Heart left ventricle (tissue), 16 donors: ENCODE data around the gene PDK2. TPM values are rescaled to one million over a fixed set of nuclear protein-coding genes. Genes with fewer than 3 reads are reported as not detected.

Experiments
- ATAC-seq, 4 donors: fragments of 200-7000 bp; cut with Tn5 transposase; one replicate each; pipeline ENCODE4 v1.9.1; 2020 to 2022; ENCODE audit warnings: moderate library complexity in 4 of 4, mild to moderate bottlenecking in 3 of 4, moderate number of reproducible peaks in 1 of 4
- DNase-seq, 5 donors: peaks; one replicate each; pipeline ENCODE4 v3.0.0-alpha.2; 2020
- H3K27ac ChIP-seq, 12 donors: fragments of 200-600 bp; sonication (generic) in 4 of 12; one replicate each; pipeline versions ENCODE4 v1.5.0 to v1.8.0; 2016 to 2022; ENCODE audit warnings: mild to moderate bottlenecking in 2 of 12
- H3K27me3 ChIP-seq, 9 donors: fragments of 200-600 bp; sonication (generic) in 2 of 9; one replicate each; pipeline versions ENCODE4 v1.5.1 to v1.8.0; 2016 to 2022; ENCODE audit warnings: mild to moderate bottlenecking in 3 of 9
- H3K36me3 ChIP-seq, 9 donors: fragments of 200-600 bp; sonication (generic) in 2 of 9; one replicate each; pipeline versions ENCODE4 v1.5.0 to v1.8.0; 2018 to 2022; ENCODE audit warnings: mild to moderate bottlenecking in 2 of 9
- H3K4me1 ChIP-seq, 12 donors: fragments of 200-600 bp; sonication (generic) in 4 of 12; one replicate each; pipeline versions ENCODE4 v1.5.0 to v1.8.0; 2016 to 2022; ENCODE audit warnings: mild to moderate bottlenecking in 3 of 12
- H3K4me3 ChIP-seq, 12 donors: fragments of 200-600 bp; sonication (generic) in 4 of 12; one replicate each; pipeline versions ENCODE4 v1.5.0 to v1.8.0; 2017 to 2022; ENCODE audit warnings: mild to moderate bottlenecking in 9 of 12, moderate library complexity in 4 of 12
- H3K9me3 ChIP-seq, 12 donors: fragments of 200-600 bp; sonication (generic) in 4 of 12; one replicate each; pipeline versions ENCODE4 v1.5.0 to v1.8.0; 2016 to 2022; ENCODE audit warnings: mild to moderate bottlenecking in 1 of 12
- CTCF ChIP-seq, 12 donors: fragments of 200-600 bp; sonication (generic) in 4 of 12; IDR thresholded peaks; one replicate each; pipeline versions ENCODE4 v1.5.0 to v1.8.0; 2018 to 2022; ENCODE audit warnings: antibody characterized with exemption in 12 of 12, mild to moderate bottlenecking in 5 of 12
- POLR2A ChIP-seq, 2 donors: fragments of 450-650 bp; IDR thresholded peaks; one replicate each; pipeline ENCODE4 v1.6.1; 2017; ENCODE audit warnings: antibody characterized with exemption in 2 of 2, mild to moderate bottlenecking in 2 of 2, moderate library complexity in 2 of 2
- WGBS, 4 donors: extraction: QIAGEN DNeasy Blood & Tissue Kit in 2 of 4; methylation state at CpG; one replicate each; pipeline versions ENCODE4 v1.1.5 to v1.1.7; 2013 to 2018; 5-methylcytosine and 5-hydroxymethylcytosine counted together
- intact Hi-C, 10 donors: fragments of 100-400 bp; cut with DNase I; formaldehyde crosslinking; loops; one replicate each; pipeline versions ENCODE4 v1.11.1 to v1.14.2; 2022
- polyA plus RNA-seq, 2 donors: library from polyadenylated mRNA; stranded (reverse); fragments of 200-250 nt; gene quantifications; one replicate each; pipeline ENCODE4 v1.2.3, GENCODE V29; 2013
- total RNA-seq, 9 donors: library from RNA; depleted of rRNA in 2 of 9; stranded (reverse); fragments of >200 nt in 2 of 9; fragmentation: NEBNext Ultra II Directional in 3 of 9; extraction: Animal tissue kit (Norgen Biotek cat#: 25700) in 3 of 9; gene quantifications; one replicate each; pipeline versions ENCODE4 v1.1.0 to v1.2.4, GENCODE V29; 2016 to 2023
- donor health status: ischemic (EF 13 %, LVEDD 7.1; RV severe dilation, severe dysfunction).
- donor health status: healthy with polysubstance abuse.
- donor health status: DM: no; HTN: yes; CAD: no.
- donor health status: DM: no; HTN: no; CAD: no.
- donor health status: ischemic (EF 25% LVEDD 6.9; RV normal size, moderate dysfunction).
- donor health status: ischemic (EF 25% LVEDD 5.7; RV mildly dilated, moderate dysfunction).
- donor health status: healthy.
- donor health status: DM: yes; HTN: yes; CAD: no.
- donor health status: ischemic (EF 35%, LVEDD 5.7; RV mildly dilated, moderate dysfunction).
- donor health status: nonischemic (EF 11% LVEDD 7.7; RV severe dilation, severe dysfunction).
- donor health status: DM: yes; HTN: yes; CAD: no.
- donor health status: PGD.
- donor health status: ischemic (EF 29% LVEDD 5.4; RV normal size, mild dysfunction).
- donor health status: nonischemic (EF 23%, LVEDD 6.1; RV moderate dilation, normal function).

The PDK2 gene
- total and polyA plus RNA-seq, 11 donors, result 125 to 490 (median 187) TPM

DNA sequence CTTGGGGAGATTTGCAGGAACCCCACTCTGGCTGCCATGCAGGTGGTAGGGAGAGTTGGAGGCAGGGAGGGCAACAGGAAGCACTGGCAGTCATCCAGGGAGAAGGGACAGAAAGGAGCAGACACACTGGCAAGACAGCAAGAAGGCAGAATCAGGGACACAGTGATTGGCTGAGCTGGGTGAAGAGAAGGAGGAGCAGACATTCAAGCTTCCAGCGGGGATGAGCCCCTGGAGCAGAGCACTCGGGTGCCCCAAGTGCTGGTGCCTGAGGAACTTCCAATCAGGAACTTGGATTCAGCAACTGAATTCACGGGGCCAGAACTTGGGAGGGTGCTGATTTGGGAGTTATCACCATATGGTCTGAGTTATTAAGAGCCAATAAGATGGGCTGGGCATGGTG, 45.5 kb upstream of the PDK2 start:
- DNase-seq, result no peak
- Histone ChIP-seq H3K36me3 (no peaks in the 10 kb centered on the region), H3K9me3 (no peaks in the 10 kb centered on the region), H3K27me3 (no peaks in the 10 kb centered on the region), H3K4me1 (peaks cover 0 to 43% (median 18%) of the 10 kb centered on the region in 12 donors), H3K27ac (no peak overlapping the region), H3K4me3 (no peak overlapping the region)
- ATAC-seq, result no peak
- 57 to 87% (median 71%) methylated on average over 3 of the region's 3 CpGs for WGBS, 4 donors
- no peak for TF ChIP-seq CTCF (IDR thresholded peaks at IDR 0.05)
- intact Hi-C loops, result no loop called here

DNA sequence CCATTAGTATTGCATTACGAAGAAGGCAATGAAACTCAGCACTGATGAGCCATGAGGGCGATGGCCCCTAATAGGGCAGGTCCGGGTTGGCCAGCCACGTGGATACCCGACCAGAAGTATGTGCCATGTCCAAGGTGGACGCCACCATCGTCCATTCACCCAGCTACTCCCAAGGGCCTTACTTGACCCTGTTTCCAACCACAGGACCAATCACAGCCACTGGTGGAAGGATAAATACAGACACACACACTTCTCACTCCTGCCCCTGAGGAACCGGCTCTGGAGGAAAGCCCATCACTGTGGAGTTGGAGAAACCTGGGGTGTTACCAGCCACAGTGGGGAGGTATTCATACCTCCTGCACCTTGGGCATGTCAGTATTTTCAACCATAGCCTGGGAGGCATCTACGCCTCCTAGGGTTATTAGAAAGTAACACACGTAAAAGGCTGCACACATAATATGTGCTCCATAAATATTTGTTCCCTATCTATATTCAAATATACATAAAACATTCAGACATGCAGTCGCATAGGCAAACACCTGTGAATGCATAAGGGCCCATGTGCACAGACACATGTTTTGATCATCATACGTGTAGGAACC, 44.6 kb upstream of the PDK2 start:
- Histone ChIP-seq H3K27me3 (peaks cover 0 to 6% (median 0%) of the 10 kb centered on the region in 9 donors), H3K27ac (no peak overlapping the region), H3K9me3 (no peaks in the 10 kb centered on the region), H3K4me1 (peaks cover 0 to 43% (median 21%) of the 10 kb centered on the region in 12 donors), H3K36me3 (no peaks in the 10 kb centered on the region), H3K4me3 (no peak overlapping the region)
- TF ChIP-seq POLR2A (IDR thresholded peaks at IDR 0.05), result no peak
- no peak for TF ChIP-seq CTCF (IDR thresholded peaks at IDR 0.05)
- DNase-seq, result no peak
- 93 to 97% (median 96%) methylated on average over 12 of the region's 12 CpGs for WGBS, 4 donors
- intact Hi-C loops, result no loop called here
- ATAC-seq, result no peak

GRCh38 chr17:50051082-50051576, 44.0 kb upstream of the PDK2 start:
- H3K27ac ChIP-seq, result peak overlapping the region in 1 of 12 donors; percentile 20
- DNase-seq, result no peak
- peaks cover 0 to 47% (median 23%) of the 10 kb centered on the region in 12 donors for H3K4me1 ChIP-seq
- no peak for TF ChIP-seq POLR2A (IDR thresholded peaks at IDR 0.05)
- no peak for TF ChIP-seq CTCF (IDR thresholded peaks at IDR 0.05)
- H3K4me3 ChIP-seq, result no peak overlapping the region
- WGBS, 4 donors, result 84 to 88% (median 85%) methylated on average over 4 of the region's 4 CpGs
- peaks cover 0 to 12% (median 0%) of the 10 kb centered on the region in 9 donors for H3K27me3 ChIP-seq
- ATAC-seq, result no peak
- intact Hi-C loops, result no loop called here
- H3K9me3 ChIP-seq, result no peaks in the 10 kb centered on the region
- H3K36me3 ChIP-seq, result no peaks in the 10 kb centered on the region

- intact Hi-C loops, result loop anchor here in 2 of 10 donors (2.0 kb wide), 1 partner anchor 25 kb away; no protein-coding TSS in a partner anchor
- peaks cover 0 to 15% (median 0%) of the 10 kb centered on the region in 9 donors for H3K27me3 ChIP-seq
- TF ChIP-seq CTCF (IDR thresholded peaks at IDR 0.05) (no peak), POLR2A (IDR thresholded peaks at IDR 0.05) (no peak)
- no peak for ATAC-seq
- no peaks in the 10 kb centered on the region for H3K9me3 ChIP-seq
- H3K27ac ChIP-seq, result peak overlapping the region in 1 of 12 donors; percentile 20
- H3K4me3 ChIP-seq, result no peak overlapping the region
- no peak for DNase-seq
- no peaks in the 10 kb centered on the region for H3K36me3 ChIP-seq
- peaks cover 0 to 51% (median 25%) of the 10 kb centered on the region in 12 donors for H3K4me1 ChIP-seq
- 64 to 88% (median 73%) methylated on average over 2 of the region's 2 CpGs for WGBS, 4 donors
Observed at GRCh38 chr17:50051606-50052005, 43.5 kb upstream of the PDK2 start.
